ENCODE results near the gene UTP20. TPM values are rescaled to one million over a fixed set of nuclear protein-coding genes. Genes with fewer than 3 reads are reported as not detected.

UTP20 gene
- polyA plus RNA-seq, 2 of the 4 experiments (the other 2 are of a cell fraction), result 12.6 to 34.6 TPM

GRCh38 chr12:101322480-101322879 is 42.6 kb downstream of the UTP20 start (continued):
- no peak for TF ChIP-seq ELK1 (IDR thresholded peaks at IDR 0.05; ENCODE audit: low read depth, low read length)

- no peak overlapping the region for H3K4me3 ChIP-seq
- ATAC-seq, result peak in 1 of 2 experiments; percentile 67; a peak in 3 of 6 replicates
- H3K27ac ChIP-seq, result no peak overlapping the region
- ChIA-PET POLR2A (interaction anchor here (0.5 kb wide), 1 partner anchor 32 kb away, joined by 3 read pairs; no protein-coding TSS in a partner anchor), CTCF (interaction anchor here (0.6 to 2.2 kb wide), 7 partner anchors 9 to 496 kb away, joined by 3 to 8 read pairs (median 4); no protein-coding TSS in a partner anchor)
- no peaks in the 10 kb centered on the region for H3K9me3 ChIP-seq
- H3K4me2 ChIP-seq, result no peak overlapping the region
- no peak for TF ChIP-seq ZSCAN20 (CRISPR knock-in tag; IDR thresholded peaks at IDR 0.05)
- TF ChIP-seq KDM5A (IDR thresholded peaks at IDR 0.05), result no peak
- no peak for TF ChIP-seq MAX (IDR thresholded peaks at IDR 0.05)
- no peak for TF ChIP-seq SMC3 (IDR thresholded peaks at IDR 0.05)
- no peak for TF ChIP-seq RNF2 (IDR thresholded peaks at IDR 0.05; ENCODE audit: borderline replicate concordance, low read depth)
- TF ChIP-seq RCOR1 (IDR thresholded peaks at IDR 0.05; ENCODE audit: low read depth, low read length), result no peak
- no peak for TF ChIP-seq USF2 (IDR thresholded peaks at IDR 0.05)
- TF ChIP-seq EHMT2 (IDR thresholded peaks at IDR 0.05; ENCODE audit: low read depth), result no peak
- no peak for TF ChIP-seq POLR2A (IDR thresholded peaks at IDR 0.05; ENCODE audit: low read length)
- no peak for TF ChIP-seq NPAS2 (CRISPR knock-in tag; IDR thresholded peaks at IDR 0.05; ENCODE audit: borderline replicate concordance)
- TF ChIP-seq CBX8 (IDR thresholded peaks at IDR 0.05), result no peak
- TF ChIP-seq RFX5 (IDR thresholded peaks at IDR 0.05), result no peak
- no peak for TF ChIP-seq SREBF2 (IDR thresholded peaks at IDR 0.05)
- TF ChIP-seq HES2 (IDR thresholded peaks at IDR 0.05), result no peak
- no peak for TF ChIP-seq ZNF302 (CRISPR knock-in tag; IDR thresholded peaks at IDR 0.05)
- no peak for FAIRE-seq
- H3K4me1 ChIP-seq, result no peaks in the 10 kb centered on the region
- DNase-seq (ENCODE audit: low read depth in 1 of 2, low spot score in 1 of 2), result no peak
- WGBS (ENCODE audit: missing lambda C conversion rate), result 97% methylated on average over 1 of the region's 1 CpG
Measured at GRCh38 chr12:101323255-101323654, 43.4 kb downstream of the UTP20 start.

- Histone ChIP-seq H3K4me1 (no peaks in the 10 kb centered on the region), H3K4me2 (no peak overlapping the region), H3K27ac (no peak overlapping the region), H3K4me3 (no peak overlapping the region), H3K9me3 (no peaks in the 10 kb centered on the region)
- 94% methylated on average over 3 of the region's 3 CpGs for WGBS (ENCODE audit: missing lambda C conversion rate)
- CTCF ChIA-PET, result interaction anchor here (1.1 kb wide), 1 partner anchor 114 kb away, joined by 3 read pairs; no protein-coding TSS in a partner anchor
- FAIRE-seq, result peak; percentile 91
- TF ChIP-seq BCL3 (IDR thresholded peaks at IDR 0.05) (no peak), E2F6 (IDR thresholded peaks at IDR 0.05; ENCODE audit: borderline replicate concordance, low read depth) (no peak), MAFK (IDR thresholded peaks at IDR 0.05; ENCODE audit: partially characterized antibody) (peak; percentile 61), MAZ (IDR thresholded peaks at IDR 0.05; ENCODE audit: borderline replicate concordance, low read depth, low read length) (no peak), EP300 (IDR thresholded peaks at IDR 0.05) (no peak)
- DNase-seq (ENCODE audit: low read depth in 1 of 2, low spot score in 1 of 2), result no peak
- POLR2A ChIA-PET, result no interaction called here
- ATAC-seq, result no peak
Measured at GRCh38 chr12:101325590-101325989, 45.7 kb downstream of the UTP20 start.
